Panc1 (cell line): ENCODE data around the gene ATP1A1. TPM values are rescaled to one million over a fixed set of nuclear protein-coding genes. Genes with fewer than 3 reads are reported as not detected.

Source experiments
- ATAC-seq: fragments of 200-7000 bp; cut with Tn5 transposase; 2 replicates; pipeline ENCODE4 v1.9.1; 2020; ENCODE audit warnings: mild to moderate bottlenecking, moderate library complexity
- BruUV-seq: library from RNA; stranded (reverse); fragments of 400-500 nt; replicated peaks from 2 replicates; lab custom pipeline; 2021; lab: Mats Ljungman, UMichigan
- CTCF ChIA-PET: fragments of 300-600 bp; sonication (Branson Sonifier 250); formaldehyde crosslinking; loops from one replicate; lab custom pipeline; 2022; ENCODE audit warnings: antibody characterized with exemption; lab: Charles Lee
- POLR2A ChIA-PET: fragments of 300-600 bp; sonication (Branson Sonifier 250); formaldehyde crosslinking; loops from one replicate; lab custom pipeline; 2022; ENCODE audit warnings: antibody characterized with exemption; lab: Charles Lee
- DNase-seq: peaks from one replicate; pipeline ENCODE4 v3.0.0-alpha.2; 2010; ENCODE audit warnings: low read depth, low spot score
- H3K27ac ChIP-seq: 2 replicates; pipeline ENCODE4 v1.5.1; 2011; ENCODE audit warnings: mild to moderate bottlenecking, low read length, inconsistent platforms
- H3K27me3 ChIP-seq: fragments of 200-500 bp; sonication (Bioruptor generic); 2 replicates; pipeline ENCODE4 v1.6.0; 2014; ENCODE audit warnings: low read length, inconsistent platforms; ENCODE audit not compliant: control insufficient read depth, insufficient read depth
- H3K36me3 ChIP-seq: fragments of 200-500 bp; sonication (Bioruptor generic); 2 replicates; pipeline ENCODE4 v1.5.1; 2014; ENCODE audit warnings: inconsistent platforms, mild to moderate bottlenecking, low read length, moderate library complexity; ENCODE audit not compliant: control insufficient read depth, insufficient read depth
- H3K4me1 ChIP-seq: 2 replicates; pipeline ENCODE4 v1.5.1; 2011; ENCODE audit warnings: inconsistent platforms, mild to moderate bottlenecking, low read length, moderate library complexity; ENCODE audit not compliant: control insufficient read depth, insufficient read depth
- H3K4me3 ChIP-seq, 2 experiments: 2 replicates each; pipeline ENCODE4 v1.5.1; 2011 to 2012; ENCODE audit warnings: low read depth in 2 of 2, low read length in 2 of 2, mild to moderate bottlenecking in 2 of 2, inconsistent platforms in 1 of 2, moderate library complexity in 1 of 2
- H3K9me3 ChIP-seq: fragments of 200-500 bp; sonication (Bioruptor generic); 2 replicates; pipeline ENCODE4 v1.5.1; 2014; ENCODE audit warnings: low read depth, mild to moderate bottlenecking, inconsistent platforms, low read length, moderate library complexity; ENCODE audit not compliant: control insufficient read depth, insufficient read depth
- CTCF ChIP-seq: fragments of 450-650 bp; IDR thresholded peaks from 2 replicates; pipeline ENCODE4 v1.5.1; 2017; ENCODE audit warnings: mild to moderate bottlenecking
- POLR2AphosphoS5 ChIP-seq: IDR thresholded peaks from 2 replicates; pipeline ENCODE4 v1.6.1; 2012; ENCODE audit warnings: mild to moderate bottlenecking, low read depth, low read length, moderate library complexity
- SIN3A ChIP-seq: IDR thresholded peaks from 2 replicates; pipeline ENCODE4 v1.6.1; 2012; ENCODE audit warnings: low read depth, mild to moderate bottlenecking, low read length, moderate library complexity, borderline replicate concordance; ENCODE audit not compliant: insufficient read depth
- TCF7L2 ChIP-seq: IDR thresholded peaks from 2 replicates; pipeline ENCODE4 v1.6.1; 2011; ENCODE audit warnings: mild to moderate bottlenecking, low read depth, low read length, inconsistent platforms
- in situ Hi-C: cut with HindIII; loops from 2 replicates; pipeline ENCODE4 v1.10.0; 2016; ENCODE audit warnings: low sequenced_read_pairs, low pct_unique_long_range_greater_than_20kb
- intact Hi-C: fragments of 100-400 bp; cut with micrococcal nuclease; formaldehyde crosslinking; loops from one replicate; pipeline ENCODE4 v1.10.0; 2022; ENCODE audit not compliant: unreplicated experiment
- total RNA-seq: library from RNA; stranded (reverse); gene quantifications from one replicate; pipeline ENCODE4 v1.2.1, GENCODE V29; 2021; ENCODE audit not compliant: unreplicated experiment
- TF ChIP-seq, protein P1 (sequence below), 2 experiments: IDR thresholded peaks; 2 replicates each; pipeline ENCODE4 v1.6.1; 2011 to 2012; ENCODE audit warnings: low read depth in 2 of 2, control low read depth in 1 of 2, low read length in 1 of 2, mild to moderate bottlenecking in 1 of 2, moderate library complexity in 1 of 2; ENCODE audit not compliant: insufficient read depth in 1 of 2

The ATP1A1 gene
- total RNA-seq, 1 experiment from 2014 or later = 131 TPM

DNA sequence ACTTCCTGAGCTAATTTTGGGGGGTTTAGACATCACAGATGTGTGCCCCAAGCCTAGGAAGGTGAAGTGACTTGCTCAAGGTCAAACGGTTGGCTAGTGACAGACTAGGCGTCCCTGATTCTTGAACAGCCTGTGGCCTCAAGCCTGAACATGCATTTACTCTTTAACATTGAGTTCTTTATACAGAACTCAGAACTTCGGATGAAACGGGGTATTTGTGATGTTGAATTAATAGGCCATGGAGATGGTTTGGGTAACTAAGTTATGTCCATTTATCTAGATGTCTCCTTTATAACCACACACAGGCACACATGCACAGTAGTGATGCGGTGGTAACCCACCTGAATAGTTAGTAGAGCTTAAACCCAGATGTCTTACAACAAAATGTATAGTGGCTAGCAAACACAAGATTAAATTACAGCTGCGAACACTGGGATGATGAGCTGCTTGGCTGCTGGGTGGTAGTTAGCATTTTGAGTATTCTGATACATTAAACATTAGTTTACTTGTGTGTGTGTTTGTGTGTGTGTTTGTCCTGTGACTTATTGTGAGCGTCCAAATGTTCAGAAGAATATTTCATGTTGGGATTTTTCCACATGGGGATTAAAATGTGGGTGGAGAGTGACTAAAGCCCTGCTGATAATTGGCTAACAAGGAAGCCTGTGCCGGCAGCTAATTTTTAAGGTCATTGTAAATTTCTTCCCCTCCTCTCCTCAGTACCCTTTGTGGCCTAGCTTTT lies 2.3 kb downstream of the ATP1A1 start:
- Histone ChIP-seq H3K4me1 (peaks cover 37% of the 10 kb centered on the region), H3K36me3 (no peaks in the 10 kb centered on the region; the same call in 1 of the 2 replicates), H3K9me3 (no peaks in the 10 kb centered on the region), H3K27me3 (no peaks in the 10 kb centered on the region), H3K4me3 (peak overlapping the region; percentile 66 to 69), H3K27ac (peak overlapping the region; percentile 86)
- POLR2A ChIA-PET = interaction anchor here (1.0 kb wide), 1 partner anchor 684 kb away, joined by 3 read pairs; the partner anchor contains the start of gene TTF2
- in situ Hi-C loops (no loop called here), intact Hi-C loops (no loop called here)
- TF ChIP-seq POLR2AphosphoS5 = no peak
- TF ChIP-seq TCF7L2 = no peak
- no peak for TF ChIP-seq CTCF
- TF ChIP-seq SIN3A = no peak
- TF ChIP-seq, protein P1, sequence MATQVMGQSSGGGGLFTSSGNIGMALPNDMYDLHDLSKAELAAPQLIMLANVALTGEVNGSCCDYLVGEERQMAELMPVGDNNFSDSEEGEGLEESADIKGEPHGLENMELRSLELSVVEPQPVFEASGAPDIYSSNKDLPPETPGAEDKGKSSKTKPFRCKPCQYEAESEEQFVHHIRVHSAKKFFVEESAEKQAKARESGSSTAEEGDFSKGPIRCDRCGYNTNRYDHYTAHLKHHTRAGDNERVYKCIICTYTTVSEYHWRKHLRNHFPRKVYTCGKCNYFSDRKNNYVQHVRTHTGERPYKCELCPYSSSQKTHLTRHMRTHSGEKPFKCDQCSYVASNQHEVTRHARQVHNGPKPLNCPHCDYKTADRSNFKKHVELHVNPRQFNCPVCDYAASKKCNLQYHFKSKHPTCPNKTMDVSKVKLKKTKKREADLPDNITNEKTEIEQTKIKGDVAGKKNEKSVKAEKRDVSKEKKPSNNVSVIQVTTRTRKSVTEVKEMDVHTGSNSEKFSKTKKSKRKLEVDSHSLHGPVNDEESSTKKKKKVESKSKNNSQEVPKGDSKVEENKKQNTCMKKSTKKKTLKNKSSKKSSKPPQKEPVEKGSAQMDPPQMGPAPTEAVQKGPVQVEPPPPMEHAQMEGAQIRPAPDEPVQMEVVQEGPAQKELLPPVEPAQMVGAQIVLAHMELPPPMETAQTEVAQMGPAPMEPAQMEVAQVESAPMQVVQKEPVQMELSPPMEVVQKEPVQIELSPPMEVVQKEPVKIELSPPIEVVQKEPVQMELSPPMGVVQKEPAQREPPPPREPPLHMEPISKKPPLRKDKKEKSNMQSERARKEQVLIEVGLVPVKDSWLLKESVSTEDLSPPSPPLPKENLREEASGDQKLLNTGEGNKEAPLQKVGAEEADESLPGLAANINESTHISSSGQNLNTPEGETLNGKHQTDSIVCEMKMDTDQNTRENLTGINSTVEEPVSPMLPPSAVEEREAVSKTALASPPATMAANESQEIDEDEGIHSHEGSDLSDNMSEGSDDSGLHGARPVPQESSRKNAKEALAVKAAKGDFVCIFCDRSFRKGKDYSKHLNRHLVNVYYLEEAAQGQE (IDR thresholded peaks at IDR 0.05; ENCODE audit: insufficient read depth in 1 of 2, low read depth in 2 of 2, low read length in 1 of 2) = no peak
- no peak for DNase-seq
- BruUV-seq = no TSS peak
- ATAC-seq = no peak
- CTCF ChIA-PET = interaction anchor here (0.6 kb wide), 1 partner anchor 317 kb away, joined by 3 read pairs; no protein-coding TSS in a partner anchor

DNA sequence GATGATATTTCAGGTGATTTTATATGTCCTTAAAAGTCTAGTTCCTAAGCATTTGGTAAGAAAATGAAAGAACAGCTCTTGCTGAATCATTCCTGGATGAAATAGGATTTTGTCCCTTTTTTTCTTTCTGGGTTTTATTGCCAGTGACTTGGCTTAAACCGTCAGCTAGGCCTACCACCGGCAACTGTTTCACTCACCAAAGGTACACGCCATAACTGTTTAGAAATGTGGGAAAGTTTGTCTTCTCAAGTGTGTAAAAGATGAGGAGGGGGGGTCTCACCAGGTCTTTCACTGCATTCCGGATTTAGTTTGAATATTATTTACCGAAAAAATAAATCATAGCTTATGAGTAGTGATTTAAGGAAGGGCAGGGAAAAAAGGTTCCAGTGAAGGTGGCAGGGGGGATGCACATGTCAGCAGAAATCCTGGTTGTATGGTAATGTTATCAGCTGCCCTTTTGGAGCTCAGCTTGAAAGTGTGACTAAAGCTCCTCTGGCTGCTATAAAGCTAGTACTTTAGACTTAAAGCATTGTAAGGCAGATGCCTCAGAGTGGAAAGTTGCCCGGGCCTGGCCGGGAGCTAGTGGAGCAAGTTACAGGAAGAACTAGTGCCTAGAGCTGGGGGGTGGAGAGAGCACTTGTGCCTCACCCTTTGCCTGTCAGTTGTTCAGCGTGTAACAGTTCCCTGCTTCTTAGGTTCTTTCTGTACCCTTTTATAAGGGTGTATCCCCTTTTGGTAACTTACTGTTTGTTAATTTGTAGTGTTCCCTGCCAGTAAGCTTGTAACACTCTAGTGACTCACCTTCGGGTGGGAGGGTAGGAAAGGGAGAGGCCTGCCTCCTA lies 3.1 kb downstream of the ATP1A1 start:
- peak; percentile 68 for DNase-seq
- Histone ChIP-seq H3K36me3 (no peaks in the 10 kb centered on the region; the same call in 1 of the 2 replicates), H3K27ac (peak overlapping the region; percentile 86), H3K4me1 (peaks cover 37% of the 10 kb centered on the region), H3K9me3 (no peaks in the 10 kb centered on the region), H3K4me3 (peak overlapping the region; percentile 25 to 69), H3K27me3 (no peaks in the 10 kb centered on the region)
- ChIA-PET POLR2A (interaction anchor here (0.7 to 1.0 kb wide), 2 partner anchors 43 to 683 kb away, joined by 3 read pairs; partner anchors contain the start of gene TTF2), CTCF (interaction anchor here (0.6 to 0.8 kb wide), 2 partner anchors 237 to 316 kb away, joined by 3 read pairs; no protein-coding TSS in a partner anchor)
- 0 out of 2 replicates have a peak, but pooled peaks have one; percentile 18 for ATAC-seq
- BruUV-seq = TSS peak; percentile 52
- no peak for TF ChIP-seq SIN3A
- no peak for TF ChIP-seq CTCF
- TF ChIP-seq POLR2AphosphoS5 = no peak
- TF ChIP-seq, protein P1 (IDR thresholded peaks at IDR 0.05; ENCODE audit: insufficient read depth in 1 of 2, low read depth in 2 of 2, low read length in 1 of 2) = no peak
- TF ChIP-seq TCF7L2 = no peak
- in situ Hi-C loops (no loop called here), intact Hi-C loops (no loop called here)
